ENCODE results near the gene MEGF11.

MEGF11 gene

DNA sequence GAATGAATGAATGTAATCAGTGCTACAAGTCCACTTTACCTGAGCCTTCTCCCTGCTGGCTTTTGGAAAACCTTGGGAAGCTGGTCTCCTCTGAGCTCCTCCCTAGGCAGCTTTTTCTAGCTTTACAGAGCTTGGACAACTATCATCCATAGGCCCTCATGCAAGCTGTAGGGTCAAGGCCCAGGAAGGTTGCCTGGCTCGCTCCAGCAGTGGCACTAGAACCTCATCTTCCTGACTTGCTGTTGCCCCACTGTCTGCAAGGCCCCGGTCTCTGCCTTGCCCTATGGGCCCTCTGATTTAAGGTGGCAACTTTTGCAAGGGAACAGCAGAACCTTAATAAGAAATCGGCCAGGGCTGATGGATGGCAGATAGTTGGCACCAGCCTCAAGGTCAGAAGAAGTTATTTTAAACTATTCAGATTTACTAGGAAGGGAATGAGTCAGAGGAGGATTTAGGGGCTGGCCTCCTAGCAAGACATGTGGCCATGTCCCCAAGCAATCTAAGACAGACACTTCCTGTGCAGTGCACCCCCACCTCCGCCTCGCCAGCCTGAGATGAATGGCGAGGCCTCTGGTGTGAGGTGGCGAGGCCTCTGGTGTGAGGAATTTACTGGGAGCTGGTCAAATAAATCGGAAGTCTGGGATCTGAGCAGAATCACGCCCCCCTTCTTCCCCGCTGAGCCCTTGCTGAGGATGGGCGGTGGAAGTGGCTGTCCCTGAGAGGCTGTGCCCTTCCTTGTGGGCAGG is 180.8 kb downstream of the MEGF11 start:
- no peak overlapping the region for H3K9ac ChIP-seq (ENCODE audit: low read depth in 1 of 2, low read length in 2 of 2)
- H3K27me3 ChIP-seq (ENCODE audit: control insufficient read depth in 1 of 2, insufficient read depth in 2 of 2, low read length in 2 of 2), result no peaks in the 10 kb centered on the region
- H3K36me3 ChIP-seq (ENCODE audit: control insufficient read depth in 1 of 2, insufficient read depth in 2 of 2, low read length in 2 of 2), result no peaks in the 10 kb centered on the region
- no peaks in the 10 kb centered on the region for H3K9me3 ChIP-seq (ENCODE audit: control insufficient read depth in 1 of 2, low read length in 2 of 2)
- H3K4me3 ChIP-seq (ENCODE audit: low read depth in 1 of 2, low read length in 2 of 2), result no peak overlapping the region
- no peaks in the 10 kb centered on the region for H3K4me1 ChIP-seq (ENCODE audit: control insufficient read depth in 1 of 2, insufficient read depth in 2 of 2, low read length in 2 of 2)
- H3K27ac ChIP-seq (ENCODE audit: low read depth, low read length), result no peak overlapping the region

DNA sequence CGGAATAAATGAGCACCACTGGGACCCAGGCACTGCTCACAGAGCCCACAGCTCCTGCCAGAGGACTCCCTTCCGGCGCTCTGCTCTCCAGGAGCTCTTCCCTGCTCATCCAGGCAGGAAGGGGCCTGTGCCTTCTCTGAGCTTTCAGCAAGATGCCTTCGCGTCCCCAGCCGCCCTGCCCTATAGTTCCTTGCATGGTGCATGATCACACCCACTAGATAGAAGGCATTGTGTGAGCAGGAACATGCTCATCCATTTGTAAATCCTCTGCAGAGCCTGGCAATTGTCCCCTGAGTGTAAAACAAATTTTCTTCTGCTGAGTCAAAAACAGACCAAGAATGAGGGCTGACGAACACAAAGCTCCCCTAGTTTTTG is 181.6 kb downstream of the MEGF11 start:
- no peak overlapping the region for H3K27ac ChIP-seq (ENCODE audit: low read depth, low read length)
- no peaks in the 10 kb centered on the region for H3K27me3 ChIP-seq (ENCODE audit: control insufficient read depth in 1 of 2, insufficient read depth in 2 of 2, low read length in 2 of 2)
- H3K36me3 ChIP-seq (ENCODE audit: control insufficient read depth in 1 of 2, insufficient read depth in 2 of 2, low read length in 2 of 2), result no peaks in the 10 kb centered on the region
- H3K9ac ChIP-seq (ENCODE audit: low read depth in 1 of 2, low read length in 2 of 2), result no peak overlapping the region
- H3K4me3 ChIP-seq (ENCODE audit: low read depth in 1 of 2, low read length in 2 of 2), result no peak overlapping the region
- H3K9me3 ChIP-seq (ENCODE audit: control insufficient read depth in 1 of 2, low read length in 2 of 2), result no peaks in the 10 kb centered on the region
- no peaks in the 10 kb centered on the region for H3K4me1 ChIP-seq (ENCODE audit: control insufficient read depth in 1 of 2, insufficient read depth in 2 of 2, low read length in 2 of 2)

DNA sequence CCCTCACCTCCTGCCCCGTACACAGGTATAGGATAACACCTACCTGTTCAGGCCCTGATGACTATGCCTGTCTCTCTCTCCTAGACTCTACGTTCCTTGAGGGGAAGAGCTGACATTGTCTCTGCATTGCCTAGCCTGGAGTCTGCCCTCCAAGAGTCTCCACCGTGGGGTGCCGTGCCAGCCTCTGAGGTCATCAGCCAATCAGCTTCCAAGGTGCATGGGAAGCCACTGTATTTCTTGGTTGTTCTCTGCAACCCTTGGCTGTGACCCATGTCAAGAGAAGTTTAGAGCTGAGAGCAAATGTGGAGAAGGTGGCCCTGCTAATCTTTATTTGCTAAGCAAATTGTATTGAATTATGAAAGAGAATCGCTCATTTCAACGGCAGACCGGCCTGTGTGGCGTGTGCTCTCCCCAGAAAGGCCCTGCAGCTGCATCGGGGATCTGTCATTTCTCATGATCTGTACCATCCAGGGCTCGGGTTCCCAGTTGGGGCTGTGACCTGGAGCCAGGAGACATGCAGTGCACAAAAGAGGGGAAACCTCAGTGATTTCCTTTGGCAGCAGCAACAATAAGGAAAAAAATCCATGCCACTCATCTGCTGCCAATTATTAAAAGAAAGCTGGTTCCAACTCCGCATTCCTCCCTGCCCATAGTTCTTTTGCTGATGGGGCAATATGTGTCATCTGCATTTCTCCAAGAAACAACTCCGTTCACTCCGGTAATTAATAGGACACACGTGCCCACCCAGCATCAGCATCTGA is 182.2 kb downstream of the MEGF11 start:
- no peaks in the 10 kb centered on the region for H3K36me3 ChIP-seq (ENCODE audit: control insufficient read depth in 1 of 2, insufficient read depth in 2 of 2, low read length in 2 of 2)
- no peaks in the 10 kb centered on the region for H3K27me3 ChIP-seq (ENCODE audit: control insufficient read depth in 1 of 2, insufficient read depth in 2 of 2, low read length in 2 of 2)
- no peak overlapping the region for H3K9ac ChIP-seq (ENCODE audit: low read depth in 1 of 2, low read length in 2 of 2)
- no peak overlapping the region for H3K27ac ChIP-seq (ENCODE audit: low read depth, low read length)
- H3K4me3 ChIP-seq (ENCODE audit: low read depth in 1 of 2, low read length in 2 of 2), result no peak overlapping the region
- H3K4me1 ChIP-seq (ENCODE audit: control insufficient read depth in 1 of 2, insufficient read depth in 2 of 2, low read length in 2 of 2), result no peaks in the 10 kb centered on the region
- H3K9me3 ChIP-seq (ENCODE audit: control insufficient read depth in 1 of 2, low read length in 2 of 2), result no peaks in the 10 kb centered on the region

DNA sequence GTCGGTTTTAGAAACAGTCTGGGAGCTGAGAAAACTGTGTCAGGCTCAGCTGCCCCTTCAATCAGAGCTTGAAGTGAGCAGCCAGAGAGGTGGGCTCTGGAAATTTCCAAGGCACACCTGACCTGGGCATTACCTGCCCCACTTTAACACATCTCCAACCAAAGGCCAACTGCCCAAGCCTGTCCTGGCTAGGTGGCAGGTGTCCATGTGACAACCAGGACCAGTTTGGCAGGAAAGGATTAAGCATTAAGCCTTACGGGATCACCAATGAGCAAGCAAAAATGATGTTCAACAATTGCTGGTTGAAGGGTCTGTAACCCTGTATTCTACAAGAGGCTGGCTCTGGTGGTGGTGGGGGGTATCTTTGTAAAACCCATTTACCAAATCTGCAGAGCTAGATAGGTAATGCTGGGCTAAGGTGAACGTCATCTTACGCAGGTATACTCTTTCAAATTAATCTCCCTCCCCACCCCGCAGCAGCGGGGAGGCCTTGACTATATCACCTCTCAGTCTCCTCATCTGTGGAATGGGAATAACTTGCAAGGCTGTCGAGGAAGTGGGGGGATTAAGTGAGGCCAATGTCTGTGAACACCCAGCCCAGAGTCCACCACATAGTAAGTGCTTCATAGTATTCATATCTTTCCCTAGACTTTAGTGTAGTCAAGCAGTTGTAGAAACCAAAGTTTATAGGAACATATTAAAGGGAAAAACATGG is 183.2 kb downstream of the MEGF11 start:
- no peaks in the 10 kb centered on the region for H3K36me3 ChIP-seq (ENCODE audit: control insufficient read depth in 1 of 2, insufficient read depth in 2 of 2, low read length in 2 of 2)
- H3K27me3 ChIP-seq (ENCODE audit: control insufficient read depth in 1 of 2, insufficient read depth in 2 of 2, low read length in 2 of 2), result no peaks in the 10 kb centered on the region
- no peak overlapping the region for H3K4me3 ChIP-seq (ENCODE audit: low read depth in 1 of 2, low read length in 2 of 2)
- no peaks in the 10 kb centered on the region for H3K4me1 ChIP-seq (ENCODE audit: control insufficient read depth in 1 of 2, insufficient read depth in 2 of 2, low read length in 2 of 2)
- H3K9me3 ChIP-seq (ENCODE audit: control insufficient read depth in 1 of 2, low read length in 2 of 2), result no peaks in the 10 kb centered on the region
- H3K9ac ChIP-seq (ENCODE audit: low read depth in 1 of 2, low read length in 2 of 2), result no peak overlapping the region
- no peak overlapping the region for H3K27ac ChIP-seq (ENCODE audit: low read depth, low read length)

DNA sequence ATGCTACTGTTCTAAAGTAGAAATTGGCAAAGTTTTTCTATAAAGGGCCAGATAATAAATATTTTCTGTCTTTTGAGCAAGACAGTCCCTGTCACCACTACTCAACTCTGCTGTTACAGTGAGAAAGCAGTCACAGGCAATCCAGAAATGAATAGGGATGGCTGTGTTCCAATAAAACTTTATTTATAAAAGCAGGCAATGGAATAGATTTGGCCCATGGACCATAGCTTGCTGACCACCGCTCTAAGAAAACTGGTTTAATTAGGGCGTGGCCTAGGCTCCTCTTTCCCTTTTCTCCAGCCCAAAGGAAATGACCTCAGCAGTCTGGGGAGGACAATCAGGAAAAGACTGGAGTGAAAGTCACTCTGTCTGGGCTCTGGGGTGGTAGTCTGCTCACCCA is 183.8 kb downstream of the MEGF11 start:
- Histone ChIP-seq H3K27me3 (ENCODE audit: control insufficient read depth in 1 of 2, insufficient read depth in 2 of 2, low read length in 2 of 2) (no peaks in the 10 kb centered on the region), H3K9ac (ENCODE audit: low read depth in 1 of 2, low read length in 2 of 2) (no peak overlapping the region), H3K36me3 (ENCODE audit: control insufficient read depth in 1 of 2, insufficient read depth in 2 of 2, low read length in 2 of 2) (no peaks in the 10 kb centered on the region), H3K4me1 (ENCODE audit: control insufficient read depth in 1 of 2, insufficient read depth in 2 of 2, low read length in 2 of 2) (no peaks in the 10 kb centered on the region), H3K9me3 (ENCODE audit: control insufficient read depth in 1 of 2, low read length in 2 of 2) (no peaks in the 10 kb centered on the region), H3K4me3 (ENCODE audit: low read depth in 1 of 2, low read length in 2 of 2) (no peak overlapping the region), H3K27ac (ENCODE audit: low read depth, low read length) (no peak overlapping the region)

DNA sequence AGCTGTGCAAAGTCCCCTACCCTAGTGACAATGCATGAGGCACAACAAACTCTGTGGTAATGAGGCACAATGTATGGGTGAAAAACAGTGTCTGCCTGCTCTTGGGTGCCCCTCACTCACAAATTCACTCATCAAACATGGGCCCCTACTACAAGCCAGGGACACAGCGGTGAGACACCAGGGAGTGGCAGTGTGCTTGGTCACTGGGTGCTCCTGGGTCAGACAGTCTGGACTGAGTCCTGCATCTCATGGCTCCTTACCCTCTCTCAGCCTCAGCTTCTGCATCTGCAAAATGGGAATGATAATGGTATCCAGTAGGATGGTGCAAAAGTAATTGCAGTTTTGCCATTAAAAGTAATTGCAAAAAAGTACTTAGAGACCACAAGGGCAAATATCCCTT is 184.7 kb downstream of the MEGF11 start:
- H3K4me3 ChIP-seq (ENCODE audit: low read depth in 1 of 2, low read length in 2 of 2), result no peak overlapping the region
- no peaks in the 10 kb centered on the region for H3K9me3 ChIP-seq (ENCODE audit: control insufficient read depth in 1 of 2, low read length in 2 of 2)
- H3K9ac ChIP-seq (ENCODE audit: low read depth in 1 of 2, low read length in 2 of 2), result no peak overlapping the region
- H3K4me1 ChIP-seq (ENCODE audit: control insufficient read depth in 1 of 2, insufficient read depth in 2 of 2, low read length in 2 of 2), result no peaks in the 10 kb centered on the region
- no peaks in the 10 kb centered on the region for H3K36me3 ChIP-seq (ENCODE audit: control insufficient read depth in 1 of 2, insufficient read depth in 2 of 2, low read length in 2 of 2)
- H3K27me3 ChIP-seq (ENCODE audit: control insufficient read depth in 1 of 2, insufficient read depth in 2 of 2, low read length in 2 of 2), result no peaks in the 10 kb centered on the region
- no peak overlapping the region for H3K27ac ChIP-seq (ENCODE audit: low read depth, low read length)

DNA sequence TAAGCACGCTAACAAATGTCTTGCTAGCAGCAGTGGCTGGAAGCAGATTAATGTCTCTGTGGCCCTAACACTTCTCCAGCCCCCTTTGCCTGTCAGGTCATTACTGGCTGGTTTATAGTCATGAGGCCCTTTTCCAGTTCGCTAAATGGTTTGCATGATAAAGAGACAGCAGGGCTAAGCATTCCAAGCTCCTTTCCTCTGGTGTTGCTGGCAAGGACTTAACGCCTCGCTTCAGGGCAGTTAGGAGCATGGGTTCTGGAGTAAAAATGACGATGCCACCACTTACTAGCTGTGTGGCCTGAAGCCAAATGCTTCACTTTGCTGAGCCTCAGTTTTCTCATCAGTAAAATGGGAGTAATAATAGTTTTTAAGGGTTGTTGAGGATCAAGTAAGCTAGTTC is 185.9 kb downstream of the MEGF11 start:
- Histone ChIP-seq H3K4me3 (ENCODE audit: low read depth in 1 of 2, low read length in 2 of 2) (no peak overlapping the region), H3K9ac (ENCODE audit: low read depth in 1 of 2, low read length in 2 of 2) (no peak overlapping the region), H3K9me3 (ENCODE audit: control insufficient read depth in 1 of 2, low read length in 2 of 2) (no peaks in the 10 kb centered on the region), H3K4me1 (ENCODE audit: control insufficient read depth in 1 of 2, insufficient read depth in 2 of 2, low read length in 2 of 2) (no peaks in the 10 kb centered on the region), H3K27me3 (ENCODE audit: control insufficient read depth in 1 of 2, insufficient read depth in 2 of 2, low read length in 2 of 2) (no peaks in the 10 kb centered on the region), H3K36me3 (ENCODE audit: control insufficient read depth in 1 of 2, insufficient read depth in 2 of 2, low read length in 2 of 2) (no peaks in the 10 kb centered on the region), H3K27ac (ENCODE audit: low read depth, low read length) (no peak overlapping the region)

DNA sequence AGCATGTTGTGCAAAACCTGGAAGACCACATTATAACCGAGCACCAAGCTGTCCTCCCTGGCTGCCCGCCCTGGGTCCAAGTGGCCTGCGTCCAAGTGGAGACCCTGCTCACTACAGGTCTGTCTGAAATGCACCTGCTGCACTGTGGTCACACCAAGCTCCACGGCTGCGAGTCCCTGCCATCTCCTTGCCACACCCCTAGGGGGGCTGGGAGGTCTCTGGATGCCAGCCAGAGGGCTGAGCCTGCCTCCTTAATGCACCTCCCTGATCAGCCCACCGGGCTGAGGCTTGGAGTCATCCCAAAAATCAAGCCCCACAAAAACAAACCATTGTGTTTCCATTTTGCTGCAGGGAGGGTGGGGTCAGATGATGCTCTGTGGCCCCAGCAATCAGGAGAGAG is 187.1 kb downstream of the MEGF11 start:
- H3K27ac ChIP-seq (ENCODE audit: low read depth, low read length), result no peak overlapping the region
- no peaks in the 10 kb centered on the region for H3K27me3 ChIP-seq (ENCODE audit: control insufficient read depth in 1 of 2, insufficient read depth in 2 of 2, low read length in 2 of 2)
- peaks cover 0 to 2% of the 10 kb centered on the region in 2 donors for H3K9me3 ChIP-seq (ENCODE audit: control insufficient read depth in 1 of 2, low read length in 2 of 2)
- H3K4me1 ChIP-seq (ENCODE audit: control insufficient read depth in 1 of 2, insufficient read depth in 2 of 2, low read length in 2 of 2), result no peaks in the 10 kb centered on the region
- no peak overlapping the region for H3K4me3 ChIP-seq (ENCODE audit: low read depth in 1 of 2, low read length in 2 of 2)
- no peaks in the 10 kb centered on the region for H3K36me3 ChIP-seq (ENCODE audit: control insufficient read depth in 1 of 2, insufficient read depth in 2 of 2, low read length in 2 of 2)
- no peak overlapping the region for H3K9ac ChIP-seq (ENCODE audit: low read depth in 1 of 2, low read length in 2 of 2)

DNA sequence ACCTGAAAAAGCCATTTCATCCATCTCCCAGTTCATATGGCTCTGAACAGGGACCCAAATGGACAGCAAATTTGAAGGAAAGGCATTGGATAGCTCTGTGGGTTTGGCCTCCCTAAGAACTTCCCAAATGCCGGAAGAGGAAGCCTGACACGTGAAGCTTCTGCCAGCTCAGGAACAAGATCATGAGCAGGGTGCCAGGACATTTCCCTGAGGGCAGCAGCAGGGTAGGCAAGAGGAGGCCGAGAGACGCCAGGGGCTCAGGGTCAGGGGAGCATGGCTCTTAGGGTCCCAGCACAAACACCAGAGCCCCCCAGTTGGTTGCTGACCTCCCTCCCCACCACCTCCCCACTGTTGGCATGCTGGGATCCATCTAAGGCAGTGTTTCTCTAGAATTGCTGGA is 187.5 kb downstream of the MEGF11 start:
- Histone ChIP-seq H3K4me1 (ENCODE audit: control insufficient read depth in 1 of 2, insufficient read depth in 2 of 2, low read length in 2 of 2) (no peaks in the 10 kb centered on the region), H3K36me3 (ENCODE audit: control insufficient read depth in 1 of 2, insufficient read depth in 2 of 2, low read length in 2 of 2) (no peaks in the 10 kb centered on the region), H3K27ac (ENCODE audit: low read depth, low read length) (no peak overlapping the region), H3K4me3 (ENCODE audit: low read depth in 1 of 2, low read length in 2 of 2) (no peak overlapping the region), H3K27me3 (ENCODE audit: control insufficient read depth in 1 of 2, insufficient read depth in 2 of 2, low read length in 2 of 2) (no peaks in the 10 kb centered on the region), H3K9me3 (ENCODE audit: control insufficient read depth in 1 of 2, low read length in 2 of 2) (peaks cover 0 to 2% of the 10 kb centered on the region in 2 donors), H3K9ac (ENCODE audit: low read depth in 1 of 2, low read length in 2 of 2) (no peak overlapping the region)

DNA sequence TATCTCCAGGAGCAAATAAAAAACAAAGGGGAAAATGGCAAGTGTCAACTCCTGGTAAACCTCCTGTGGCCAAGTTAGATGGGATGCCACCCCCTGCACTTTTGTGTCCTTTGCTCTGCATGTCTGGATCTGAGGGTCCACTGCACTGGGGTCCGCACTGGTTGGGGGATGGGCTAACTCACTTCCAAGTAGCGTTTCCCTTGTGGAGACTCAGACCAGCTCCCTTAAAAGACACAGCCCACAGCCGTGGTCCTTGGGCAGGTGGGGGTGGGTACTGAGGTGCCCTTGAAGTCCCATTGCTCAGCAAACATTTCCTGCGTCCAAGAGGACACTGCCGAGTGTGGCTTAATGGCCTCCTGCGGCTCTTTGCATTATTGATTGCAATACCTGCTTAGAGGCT is 188.2 kb downstream of the MEGF11 start:
- Histone ChIP-seq H3K36me3 (ENCODE audit: control insufficient read depth in 1 of 2, insufficient read depth in 2 of 2, low read length in 2 of 2) (no peaks in the 10 kb centered on the region), H3K27me3 (ENCODE audit: control insufficient read depth in 1 of 2, insufficient read depth in 2 of 2, low read length in 2 of 2) (no peaks in the 10 kb centered on the region), H3K4me1 (ENCODE audit: control insufficient read depth in 1 of 2, insufficient read depth in 2 of 2, low read length in 2 of 2) (no peaks in the 10 kb centered on the region), H3K9me3 (ENCODE audit: control insufficient read depth in 1 of 2, low read length in 2 of 2) (peaks cover 0 to 2% of the 10 kb centered on the region in 2 donors), H3K4me3 (ENCODE audit: low read depth in 1 of 2, low read length in 2 of 2) (no peak overlapping the region), H3K27ac (ENCODE audit: low read depth, low read length) (no peak overlapping the region), H3K9ac (ENCODE audit: low read depth in 1 of 2, low read length in 2 of 2) (no peak overlapping the region)
